ENCODE measurements around the gene COX6B1. TPM values are rescaled to one million over a fixed set of nuclear protein-coding genes. Genes with fewer than 3 reads are reported as not detected.

The COX6B1 gene
- total RNA-seq, 4 donors from 2014 or later: 139 to 941 (median 369) TPM

- intact Hi-C loops (cut with DNase I): no loop called here
- Histone ChIP-seq H3K4me3 (replicated peaks in 1 of 3) (no peak overlapping the region), H3K36me3 (peaks cover 71 to 75% of the 10 kb centered on the region in 2 donors), H3K9me3 (no peaks in the 10 kb centered on the region), H3K4me1 (peaks cover 8 to 12% of the 10 kb centered on the region in 2 donors), H3K27me3 (no peaks in the 10 kb centered on the region), H3K27ac (no peak overlapping the region)
- DNase-seq: no peak
- WGBS, 2 donors: 92 to 98% methylated on average over 12 to 20 of the region's 29 CpGs
- TF ChIP-seq POLR2A (IDR thresholded peaks at IDR 0.05) (no peak), CTCF (IDR thresholded peaks at IDR 0.05) (no peak)
These were observed 14.2 kb upstream of the COX6B1 start for GRCh38 chr19:35633727-35634440.

- Histone ChIP-seq H3K27me3 (no peaks in the 10 kb centered on the region), H3K4me3 (replicated peaks in 1 of 3) (no peak overlapping the region), H3K9me3 (no peaks in the 10 kb centered on the region), H3K4me1 (peaks cover 0 to 4% of the 10 kb centered on the region in 2 donors), H3K27ac (no peak overlapping the region), H3K36me3 (peaks cover 58 to 63% of the 10 kb centered on the region in 2 donors)
- 88 to 100% methylated on average over 3 of the region's 3 CpGs for WGBS, 2 donors
- TF ChIP-seq CTCF (IDR thresholded peaks at IDR 0.05) (no peak), POLR2A (IDR thresholded peaks at IDR 0.05) (no peak)
- intact Hi-C loops (cut with DNase I): loop anchor here (2.0 kb wide), 1 partner anchor 16 kb away; no protein-coding TSS in a partner anchor
- no peak for DNase-seq
These were observed 11.5 kb upstream of the COX6B1 start for GRCh38 chr19:35636651-35637050.

- H3K4me3 ChIP-seq (replicated peaks in 1 of 3): no peak overlapping the region
- WGBS, 2 donors: 94 to 96% methylated on average over 21 to 25 of the region's 25 CpGs
- TF ChIP-seq CTCF (IDR thresholded peaks at IDR 0.05) (no peak), POLR2A (IDR thresholded peaks at IDR 0.05) (no peak)
- H3K27ac ChIP-seq: no peak overlapping the region
- H3K9me3 ChIP-seq: no peaks in the 10 kb centered on the region
- intact Hi-C loops (cut with DNase I): loop anchor here (2.0 kb wide), 1 partner anchor 16 kb away; no protein-coding TSS in a partner anchor
- no peak for DNase-seq
- H3K27me3 ChIP-seq: no peaks in the 10 kb centered on the region
- peaks cover 56 to 58% of the 10 kb centered on the region in 2 donors for H3K36me3 ChIP-seq
- H3K4me1 ChIP-seq: peaks cover 0 to 5% of the 10 kb centered on the region in 2 donors
These were observed 11.0 kb upstream of the COX6B1 start for GRCh38 chr19:35637165-35637564.

- Histone ChIP-seq H3K4me1 (peaks cover 4 to 15% of the 10 kb centered on the region in 2 donors), H3K27ac (no peak overlapping the region), H3K4me3 (replicated peaks in 1 of 3) (no peak overlapping the region), H3K27me3 (no peaks in the 10 kb centered on the region), H3K36me3 (peaks cover 35 to 40% of the 10 kb centered on the region in 2 donors), H3K9me3 (no peaks in the 10 kb centered on the region)
- intact Hi-C loops (cut with DNase I): no loop called here
- WGBS, 2 donors: 45 to 49% methylated on average over 6 of the region's 6 CpGs
- TF ChIP-seq CTCF (IDR thresholded peaks at IDR 0.05): no peak
- no peak for TF ChIP-seq POLR2A (IDR thresholded peaks at IDR 0.05)
- DNase-seq: no peak
These were observed 8.8 kb upstream of the COX6B1 start for GRCh38 chr19:35639321-35639639.

- peaks cover 29 to 34% of the 10 kb centered on the region in 2 donors for H3K36me3 ChIP-seq
- intact Hi-C loops (cut with DNase I): no loop called here
- 83 to 88% methylated on average over 8 of the region's 8 CpGs for WGBS, 2 donors
These were observed 8.3 kb upstream of the COX6B1 start for GRCh38 chr19:35639863-35640262.

More at GRCh38 chr19:35639863-35640262, 8.3 kb upstream of the COX6B1 start:
- Histone ChIP-seq H3K4me3 (replicated peaks in 1 of 3) (no peak overlapping the region), H3K4me1 (peaks cover 4 to 19% of the 10 kb centered on the region in 2 donors), H3K27ac (no peak overlapping the region), H3K27me3 (no peaks in the 10 kb centered on the region), H3K9me3 (no peaks in the 10 kb centered on the region)
- TF ChIP-seq POLR2A (IDR thresholded peaks at IDR 0.05) (no peak), CTCF (IDR thresholded peaks at IDR 0.05) (no peak)
- DNase-seq: no peak
